Measurements from ENCODE around the gene CDKAL1. TPM values are rescaled to one million over a fixed set of nuclear protein-coding genes. Genes with fewer than 3 reads are reported as not detected.

The CDKAL1 gene
- polyA plus RNA-seq, 2 of the 4 experiments (the other 2 are of a cell fraction) = 4.7 to 8.3 TPM

GRCh38 chr6:20845592-20845991, 311.3 kb downstream of the CDKAL1 start:
- POLR2A ChIA-PET = no interaction called here
- no peaks in the 10 kb centered on the region for H3K9me3 ChIP-seq
- CTCF ChIA-PET = no interaction called here
- no peak for FAIRE-seq
- ATAC-seq = no peak
- H3K27ac ChIP-seq = no peak overlapping the region
- H3K4me2 ChIP-seq = no peak overlapping the region
- H3K4me3 ChIP-seq = no peak overlapping the region
- no peak for DNase-seq (ENCODE audit: low read depth in 1 of 2, low spot score in 1 of 2)
- TF ChIP-seq MAFK (IDR thresholded peaks at IDR 0.05; ENCODE audit: partially characterized antibody) (peak; percentile 32), CBX2 (IDR thresholded peaks at IDR 0.05; ENCODE audit: borderline replicate concordance, low read depth) (no peak)
- no peaks in the 10 kb centered on the region for H3K4me1 ChIP-seq

- ChIA-PET POLR2A (no interaction called here), CTCF (no interaction called here)
- WGBS (ENCODE audit: missing lambda C conversion rate) = 90% methylated on average over 1 of the region's 1 CpG
- Histone ChIP-seq H3K9me3 (no peaks in the 10 kb centered on the region), H3K27ac (no peak overlapping the region), H3K4me3 (no peak overlapping the region), H3K4me1 (no peaks in the 10 kb centered on the region), H3K4me2 (no peak overlapping the region)
- DNase-seq (ENCODE audit: low read depth in 1 of 2, low spot score in 1 of 2) (no peak), ATAC-seq (no peak), FAIRE-seq (no peak)
- no peak for TF ChIP-seq HMGXB4 (CRISPR knock-in tag; IDR thresholded peaks at IDR 0.05; ENCODE audit: borderline replicate concordance)
- TF ChIP-seq CBX2 (IDR thresholded peaks at IDR 0.05; ENCODE audit: borderline replicate concordance, low read depth) = no peak
- TF ChIP-seq MAX (IDR thresholded peaks at IDR 0.05) = no peak
- no peak for TF ChIP-seq E2F6 (IDR thresholded peaks at IDR 0.05; ENCODE audit: borderline replicate concordance, low read depth)
- TF ChIP-seq TP53 (CRISPR knock-in tag; IDR thresholded peaks at IDR 0.05) = no peak
- TF ChIP-seq NFE2L2 (conservative IDR thresholded peaks at IDR 0.05; ENCODE audit: low read length) = no peak
- no peak for TF ChIP-seq JUN (IDR thresholded peaks at IDR 0.05)
- no peak for TF ChIP-seq CTCF (IDR thresholded peaks at IDR 0.05)
- no peak for TF ChIP-seq HDAC2 (IDR thresholded peaks at IDR 0.05)
- no peak for TF ChIP-seq CBX8 (IDR thresholded peaks at IDR 0.05)
- no peak for TF ChIP-seq ESRRA (IDR thresholded peaks at IDR 0.05; ENCODE audit: borderline replicate concordance, low read length)
- no peak for TF ChIP-seq CEBPB (IDR thresholded peaks at IDR 0.05)
- TF ChIP-seq JUNB (IDR thresholded peaks at IDR 0.05) = no peak
- no peak for TF ChIP-seq ZFP36 (IDR thresholded peaks at IDR 0.05; ENCODE audit: borderline replicate concordance, partially characterized antibody)
- TF ChIP-seq TFCP2L1 (CRISPR knock-in tag; IDR thresholded peaks at IDR 0.05) = no peak
- no peak for TF ChIP-seq BCL3 (IDR thresholded peaks at IDR 0.05)
Measured at GRCh38 chr6:20846602-20847028, 312.4 kb downstream of the CDKAL1 start.

- Histone ChIP-seq H3K4me1 (no peaks in the 10 kb centered on the region), H3K9me3 (no peaks in the 10 kb centered on the region), H3K4me2 (no peak overlapping the region), H3K27ac (no peak overlapping the region), H3K4me3 (no peak overlapping the region)
- TF ChIP-seq CHD4 (IDR thresholded peaks at IDR 0.05; ENCODE audit: borderline replicate concordance) (no peak), RFX5 (IDR thresholded peaks at IDR 0.05) (no peak), SREBF2 (IDR thresholded peaks at IDR 0.05) (no peak), CTCF (IDR thresholded peaks at IDR 0.05) (no peak), HOXB5 (CRISPR knock-in tag; IDR thresholded peaks at IDR 0.05) (no peak), CHD2 (IDR thresholded peaks at IDR 0.05; ENCODE audit: low read length, partially characterized antibody) (no peak), TP53 (CRISPR knock-in tag; IDR thresholded peaks at IDR 0.05) (no peak), NFE2L2 (conservative IDR thresholded peaks at IDR 0.05; ENCODE audit: low read length) (no peak), TFCP2L1 (CRISPR knock-in tag; IDR thresholded peaks at IDR 0.05) (no peak), KDM1A (IDR thresholded peaks at IDR 0.05; ENCODE audit: low read depth) (no peak), FOSL2 (IDR thresholded peaks at IDR 0.05) (no peak), FOSL2 (CRISPR knock-in tag; IDR thresholded peaks at IDR 0.05) (no peak), USF2 (IDR thresholded peaks at IDR 0.05) (no peak), FOXS1 (CRISPR knock-in tag; IDR thresholded peaks at IDR 0.05) (no peak), ESRRA (IDR thresholded peaks at IDR 0.05; ENCODE audit: borderline replicate concordance, low read length) (no peak), MAZ (IDR thresholded peaks at IDR 0.05; ENCODE audit: borderline replicate concordance, low read depth, low read length) (no peak)
- CTCF ChIA-PET = no interaction called here
- FAIRE-seq (no peak), DNase-seq (ENCODE audit: low read depth in 1 of 2, low spot score in 1 of 2) (no peak), ATAC-seq (no peak)
- POLR2A ChIA-PET = no interaction called here
- 72% methylated on average over 3 of the region's 3 CpGs for WGBS (ENCODE audit: missing lambda C conversion rate)
Measured at GRCh38 chr6:20847904-20848303, 313.6 kb downstream of the CDKAL1 start.
